ENCODE results near the gene MYO16.

The MYO16 gene

GRCh38 chr13:108629181-108629752 lies at the start of gene MYO16:
Gene MYO16, plus strand, starts transcription at chr13:108629611. Its CDS starts 234 bp downstream, at chr13:108629845.
- FAIRE-seq (no peak), DNase-seq (ENCODE audit: insufficient read length, low spot score) (no peak)

DNA sequence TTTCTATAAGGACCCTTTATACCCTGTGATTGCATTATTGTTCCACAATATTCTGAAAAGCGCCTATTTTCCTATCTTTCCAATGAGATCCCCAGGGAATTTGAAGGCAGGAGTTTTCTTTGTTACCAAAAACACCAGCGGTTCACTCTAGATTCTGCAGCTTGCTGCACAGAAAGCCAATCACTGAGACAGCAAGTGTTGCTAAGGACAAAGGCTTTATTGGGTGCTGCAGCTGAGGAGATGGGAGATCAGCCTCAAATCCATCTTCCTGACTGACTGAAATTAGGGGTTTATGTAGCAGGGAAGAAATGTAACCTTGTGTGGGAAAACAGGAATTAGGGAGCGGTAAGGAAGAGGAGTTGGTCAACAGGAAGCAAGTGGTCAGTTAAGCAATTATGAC lies 42.6 kb upstream of the MYO16 start:
- DNase-seq (ENCODE audit: insufficient read length, low spot score): no peak
- no peak for FAIRE-seq

DNA sequence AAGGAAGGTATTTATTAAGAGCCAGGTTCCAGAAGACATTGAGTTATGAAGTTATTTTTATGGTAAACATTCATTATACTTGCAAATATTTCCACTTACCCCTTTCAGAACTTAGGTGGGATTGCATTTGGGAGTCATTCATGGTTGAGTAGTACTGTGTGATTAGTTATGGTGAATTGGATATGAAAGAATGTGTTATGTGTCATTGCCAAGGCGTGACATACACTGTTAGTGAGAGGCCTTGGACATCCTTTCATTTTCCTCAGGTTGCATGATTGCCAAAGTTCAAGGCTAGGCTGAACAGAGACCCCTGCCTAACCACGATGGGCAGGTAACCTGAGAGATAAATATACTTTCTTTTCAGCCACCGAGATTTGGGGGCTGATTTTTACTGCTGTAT lies 40.9 kb upstream of the MYO16 start:
- FAIRE-seq (no peak), DNase-seq (ENCODE audit: insufficient read length, low spot score) (no peak)

GRCh38 chr13:108594153-108594552 lies 35.3 kb upstream of the MYO16 start:
- no peak for FAIRE-seq
- DNase-seq (ENCODE audit: insufficient read length, low spot score): no peak

- FAIRE-seq: no peak
- DNase-seq (ENCODE audit: insufficient read length, low spot score): no peak
Measured at GRCh38 chr13:108595436-108596274, 33.8 kb upstream of the MYO16 start.

GRCh38 chr13:108597943-108598342 lies 31.5 kb upstream of the MYO16 start:
- DNase-seq (ENCODE audit: insufficient read length, low spot score) (no peak), FAIRE-seq (no peak)

DNA sequence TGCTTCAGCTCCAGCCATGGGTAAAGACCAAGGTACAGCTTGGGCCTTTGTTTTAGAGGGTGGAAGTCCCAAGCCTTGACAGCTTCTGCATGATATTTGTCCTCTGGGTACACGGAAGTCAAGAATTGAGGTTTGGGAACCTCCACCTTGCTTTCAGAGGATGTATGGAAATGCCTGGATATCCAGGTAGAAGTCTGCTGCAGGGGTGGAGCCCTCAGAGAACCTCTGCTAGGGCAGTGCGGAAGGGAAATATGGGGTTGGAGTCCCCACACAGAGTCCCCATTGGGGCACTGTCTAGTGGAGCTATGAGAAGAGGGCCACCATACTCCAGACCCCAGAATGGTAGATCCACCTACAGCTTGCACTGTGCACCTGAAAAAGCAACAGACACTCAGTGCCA lies 23.0 kb upstream of the MYO16 start:
- FAIRE-seq: no peak
- no peak for DNase-seq (ENCODE audit: insufficient read length, low spot score)

- DNase-seq (ENCODE audit: insufficient read length, low spot score): no peak
- no peak for FAIRE-seq
Measured at GRCh38 chr13:108609353-108609752, 20.1 kb upstream of the MYO16 start.

DNA sequence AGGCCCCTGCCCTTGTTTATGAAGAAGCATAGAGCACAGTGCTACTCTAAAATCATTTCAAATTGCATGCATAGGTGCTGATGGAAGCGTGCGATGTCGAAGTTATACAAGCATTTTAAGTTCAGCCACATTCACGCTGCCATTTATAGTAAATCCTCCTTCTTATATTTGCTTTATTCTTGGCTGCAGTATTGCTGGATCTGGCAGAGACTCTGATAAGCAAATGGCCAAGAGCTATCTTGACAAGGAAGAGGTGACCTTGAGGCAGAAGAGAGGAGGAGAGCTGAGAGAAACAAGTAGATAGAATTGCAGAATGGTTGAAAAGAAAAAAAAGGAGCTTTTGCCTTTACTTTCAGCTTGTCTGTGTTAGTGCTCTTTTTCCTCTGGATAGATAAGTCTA lies 18.9 kb upstream of the MYO16 start:
- FAIRE-seq (no peak), DNase-seq (ENCODE audit: insufficient read length, low spot score) (no peak)

GRCh38 chr13:108615241-108615640 lies 14.2 kb upstream of the MYO16 start:
- DNase-seq (ENCODE audit: insufficient read length, low spot score): no peak
- no peak for FAIRE-seq

DNA sequence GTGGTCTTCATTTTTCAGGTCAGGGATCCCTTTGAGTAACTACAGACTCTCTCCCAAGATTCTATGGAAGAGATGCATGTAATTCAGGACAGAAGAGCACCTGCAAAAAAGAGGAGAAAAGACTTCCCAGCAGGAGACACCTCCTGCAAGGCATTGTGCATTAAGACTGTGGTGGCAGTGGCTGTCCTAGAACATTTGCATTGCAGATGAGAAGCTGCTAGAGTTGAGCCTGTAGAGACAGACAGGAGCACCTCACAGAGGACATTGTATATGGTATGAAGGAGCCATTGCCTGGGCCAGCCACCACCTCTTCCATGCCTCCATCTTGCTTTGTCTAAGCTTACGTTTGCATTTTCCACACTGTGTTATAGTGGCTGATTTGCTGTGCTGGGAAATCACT lies 11.2 kb upstream of the MYO16 start:
- FAIRE-seq: no peak
- no peak for DNase-seq (ENCODE audit: insufficient read length, low spot score)

DNA sequence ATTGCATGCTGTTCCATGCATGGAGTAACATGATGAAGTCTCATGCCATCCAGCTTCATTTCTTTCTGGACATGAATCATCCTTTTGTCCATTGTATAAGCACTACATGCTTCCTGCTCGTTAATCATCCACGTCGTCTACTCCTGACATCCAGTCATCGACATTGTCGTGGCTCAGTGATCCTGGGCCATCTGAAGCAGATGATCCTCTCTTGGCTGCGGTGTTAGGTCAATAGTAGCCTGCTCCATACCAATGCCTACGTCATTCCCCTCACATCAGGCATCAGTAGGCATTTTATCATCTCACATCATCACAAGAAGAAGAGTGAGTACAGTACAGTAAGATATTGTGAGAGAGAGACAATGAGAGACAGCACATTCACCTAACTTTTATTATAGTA lies 7.9 kb upstream of the MYO16 start:
- no peak for DNase-seq (ENCODE audit: insufficient read length, low spot score)

DNA sequence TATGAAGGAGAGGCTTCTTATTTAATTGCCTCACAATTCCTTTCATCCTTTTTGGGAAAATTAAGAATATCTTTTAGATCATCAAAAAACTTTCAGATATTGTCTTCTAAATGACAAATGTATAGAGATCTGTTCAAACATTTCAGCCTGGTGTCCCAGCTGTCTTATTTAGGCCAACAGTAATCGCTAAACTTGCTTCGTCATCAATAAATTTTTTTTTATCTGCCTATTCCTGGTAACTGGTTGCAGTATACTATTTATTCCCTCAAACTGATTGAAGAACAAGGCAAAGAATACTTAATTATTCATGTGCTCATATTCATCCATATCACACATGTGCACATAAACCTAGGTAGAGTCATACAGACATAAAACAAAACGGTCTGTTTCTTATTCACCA lies 5.3 kb upstream of the MYO16 start:
- FAIRE-seq (no peak), DNase-seq (ENCODE audit: insufficient read length, low spot score) (no peak)

More for the DNA sequence above, 7.9 kb upstream of the MYO16 start:
- no peak for FAIRE-seq

- DNase-seq (ENCODE audit: insufficient read length, low spot score) (no peak), FAIRE-seq (no peak)
Measured at GRCh38 chr13:108624979-108625378, 4.4 kb upstream of the MYO16 start.

- FAIRE-seq: no peak
- DNase-seq (ENCODE audit: insufficient read length, low spot score): no peak
Measured at GRCh38 chr13:108629988-108630387, 577 bp downstream of the MYO16 start.

- no peak for FAIRE-seq
- DNase-seq (ENCODE audit: insufficient read length, low spot score): no peak
Measured at GRCh38 chr13:108632649-108633167, 3.3 kb downstream of the MYO16 start.

DNA sequence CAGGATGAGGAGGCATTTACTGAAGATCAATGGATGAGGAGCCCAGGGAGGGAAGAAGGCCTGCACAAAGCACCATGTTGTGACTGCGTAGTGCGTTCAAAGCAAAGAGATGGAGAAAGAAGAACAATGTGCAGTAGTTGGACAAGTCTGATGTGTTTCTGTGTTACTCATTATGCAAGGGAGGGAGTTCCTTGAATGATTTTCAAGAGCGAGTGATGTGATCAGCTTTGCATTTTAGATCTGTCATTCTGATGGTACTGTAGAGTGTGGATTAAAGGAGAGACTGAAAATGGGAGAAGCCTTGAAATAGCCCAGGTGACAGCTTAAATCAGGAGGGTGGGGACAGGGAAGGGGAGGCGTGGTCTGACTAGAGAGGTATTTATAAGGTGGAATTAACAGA lies 9.5 kb downstream of the MYO16 start:
- DNase-seq (ENCODE audit: insufficient read length, low spot score) (no peak), FAIRE-seq (no peak)

DNA sequence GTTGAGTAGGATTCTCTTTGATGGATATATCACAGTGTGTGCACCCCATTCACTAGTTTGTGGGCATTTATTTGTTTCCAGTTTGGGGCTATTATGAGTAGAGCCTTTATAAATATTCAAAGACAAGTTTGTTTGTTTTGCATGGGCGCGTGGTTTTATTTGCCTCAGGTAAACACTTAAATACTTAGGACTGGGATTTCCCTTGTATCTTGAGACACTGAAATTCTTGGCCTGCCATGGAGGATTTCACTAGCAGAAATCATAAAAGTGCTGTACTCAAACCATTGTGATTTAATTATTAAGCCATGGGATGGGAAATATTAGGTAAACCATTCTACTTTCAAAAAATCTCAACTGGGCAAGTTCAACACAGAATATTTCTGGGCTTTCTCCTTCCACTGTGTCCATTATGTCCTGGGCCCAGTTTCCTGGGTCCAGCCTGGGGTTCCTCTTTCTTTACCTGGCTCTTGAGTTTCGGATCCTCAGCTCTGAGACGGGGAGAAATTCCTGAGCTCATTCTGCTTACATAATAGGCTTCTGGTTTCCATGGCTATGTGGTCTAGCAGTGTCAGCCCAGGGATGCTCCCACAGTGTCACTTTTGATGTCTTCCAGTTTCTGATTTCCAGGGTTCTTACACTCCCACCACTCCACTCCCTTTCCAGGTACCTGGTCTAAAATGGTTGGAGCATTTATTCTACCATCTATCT lies 14.4 kb downstream of the MYO16 start:
- DNase-seq (ENCODE audit: insufficient read length, low spot score): no peak
- no peak for FAIRE-seq

DNA sequence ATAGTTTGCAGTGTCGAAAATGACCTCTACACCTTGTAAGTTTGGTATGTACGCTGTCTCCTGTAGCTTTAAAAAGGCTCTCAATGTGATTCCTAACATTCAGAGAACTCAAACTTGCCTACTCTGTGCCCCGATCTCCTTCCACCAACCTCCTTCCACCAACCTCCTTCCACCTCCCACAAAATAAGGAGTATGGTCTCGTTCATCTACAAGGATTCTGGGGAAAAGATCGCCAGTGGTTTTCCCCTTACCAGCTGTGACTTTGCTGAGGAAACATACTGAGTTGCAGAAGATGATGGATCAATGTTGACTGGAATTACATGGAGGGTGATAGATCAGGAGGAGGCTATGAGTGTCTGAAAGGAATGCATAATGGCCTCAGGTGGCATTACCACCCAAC lies 16.0 kb downstream of the MYO16 start:
- no peak for DNase-seq (ENCODE audit: insufficient read length, low spot score)
- no peak for FAIRE-seq

DNA sequence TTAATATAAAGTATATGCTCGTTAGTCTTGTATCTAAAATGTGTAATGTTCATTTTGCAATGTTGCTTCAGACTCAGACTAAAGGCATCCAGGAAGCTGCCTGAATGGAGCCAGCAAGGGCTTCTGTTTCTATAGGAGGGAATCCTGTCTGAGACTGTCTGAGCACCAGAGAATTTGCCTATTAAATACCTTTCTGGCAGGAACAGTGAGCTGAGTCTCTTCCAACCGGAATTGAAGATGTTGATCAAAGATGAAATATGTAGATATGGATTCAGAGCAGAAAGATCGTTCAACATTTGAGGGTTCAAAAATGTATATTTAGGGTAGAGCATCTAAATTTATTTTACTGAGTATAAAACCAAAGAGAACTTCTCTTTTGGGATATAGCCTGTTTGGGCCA lies 20.9 kb downstream of the MYO16 start:
- DNase-seq (ENCODE audit: insufficient read length, low spot score) (no peak), FAIRE-seq (no peak)

DNA sequence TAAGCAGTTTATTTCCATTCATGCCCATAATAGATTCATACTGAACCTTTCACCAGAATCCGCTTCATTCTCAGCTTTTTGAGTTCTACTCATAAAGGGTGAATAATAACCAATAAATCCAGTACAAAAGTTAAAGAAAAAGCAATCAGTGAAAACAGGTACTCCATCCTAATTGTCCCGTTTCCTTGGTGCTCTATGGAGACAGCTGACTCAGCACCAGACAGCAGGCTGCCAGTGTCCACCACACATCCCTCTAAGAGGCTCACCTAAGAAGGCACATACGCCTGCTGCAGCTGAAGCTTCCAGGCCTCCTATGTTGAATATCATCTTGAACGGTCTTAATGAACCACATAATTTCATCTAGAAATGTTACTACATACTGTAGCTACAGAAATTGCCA lies 27.3 kb downstream of the MYO16 start:
- DNase-seq (ENCODE audit: insufficient read length, low spot score): no peak
- no peak for FAIRE-seq

GRCh38 chr13:108657519-108657918 lies 28.1 kb downstream of the MYO16 start:
- no peak for FAIRE-seq

More at GRCh38 chr13:108657519-108657918, 28.1 kb downstream of the MYO16 start:
- DNase-seq (ENCODE audit: insufficient read length, low spot score): no peak

Measured in HTR-8/SVneo (cell line).